K562 (cell line): ENCODE measurements around the gene HSD11B2. TPM values are rescaled to one million over a fixed set of nuclear protein-coding genes. Genes with fewer than 3 reads are reported as not detected.

Experiments used
- ATAC-seq: fragments of 200-7000 bp; cut with Tn5 transposase; 3 replicates; pipeline ENCODE4 v1.9.1; 2020; ENCODE audit warnings: moderate library complexity
- BruUV-seq: library from RNA; stranded (reverse); fragments of 400-500 nt; replicated peaks from 2 replicates; lab custom pipeline; 2021; lab: Mats Ljungman, UMichigan
- CTCF ChIA-PET: fragments of 300-600 bp; formaldehyde crosslinking; extraction: SDS; loops from one replicate; lab custom pipeline; 2021; ENCODE audit warnings: low intra/inter-chr PET ratio; lab: Yijun Ruan, JAX
- POLR2A ChIA-PET: fragments of 300-600, 350-650 bp; sonication (Branson Sonifier 250); formaldehyde crosslinking; extraction: SDS; loops from one replicate; lab custom pipeline; 2021; ENCODE audit warnings: antibody characterized with exemption, inconsistent platforms; lab: Yijun Ruan, JAX
- DNase-seq, 4 experiments: peaks; one replicate each; pipeline versions ENCODE4 v3.0.0 to v3.0.0-alpha.2; 2011 to 2018; ENCODE audit warnings: low spot score in 3 of 4, mixed read lengths in 3 of 4; ENCODE audit errors: extremely low read depth in 1 of 4
- FAIRE-seq: peaks from 2 replicates; lab custom pipeline; 2011; peaks lifted over from hg19 to GRCh38; lab: Jason Lieb, UNC
- H2AFZ ChIP-seq: 2 replicates; pipeline ENCODE4 v1.6.0; 2011; ENCODE audit warnings: low read depth, low read length, control low read depth, inconsistent platforms
- H3K27ac ChIP-seq: fragments of 200-600 bp; 3 replicates; pipeline ENCODE4 v1.8.0; 2011; ENCODE audit warnings: low read depth, mild to moderate bottlenecking, control low read depth, inconsistent platforms, low read length, moderate library complexity, mixed read lengths; ENCODE audit errors: extremely low read depth
- H3K27me3 ChIP-seq, 2 experiments: fragments of 300-600 bp in 1 of 2; 2 replicates in 1 of 2; 3 replicates in 1 of 2; pipeline versions ENCODE4 v1.6.0 to v1.8.0; 2011; ENCODE audit warnings: inconsistent platforms in 2 of 2, low read length in 2 of 2, mild to moderate bottlenecking in 1 of 2, mixed read lengths in 1 of 2, moderate library complexity in 1 of 2; ENCODE audit not compliant: control insufficient read depth in 2 of 2, insufficient read depth in 2 of 2
- H3K36me3 ChIP-seq: fragments of 300-600 bp; 3 replicates; pipeline ENCODE4 v1.8.0; 2011; ENCODE audit warnings: mild to moderate bottlenecking, low read length, inconsistent platforms; ENCODE audit not compliant: control insufficient read depth, insufficient read depth
- H3K4me1 ChIP-seq, 2 experiments: fragments of 200-600 bp in 1 of 2; replicated peaks in 1 of 2; 2 replicates in 1 of 2; 3 replicates in 1 of 2; pipeline versions ENCODE4 v1.5.1 to v1.8.0; 2011; ENCODE audit warnings: inconsistent platforms in 2 of 2, low read length in 2 of 2, mild to moderate bottlenecking in 1 of 2, mixed read lengths in 1 of 2, moderate library complexity in 1 of 2; ENCODE audit not compliant: control insufficient read depth in 2 of 2, insufficient read depth in 2 of 2
- H3K4me2 ChIP-seq: 2 replicates; pipeline ENCODE4 v1.6.1; 2011; ENCODE audit warnings: low read length, control low read depth, inconsistent platforms, mixed read lengths; ENCODE audit not compliant: insufficient read depth
- H3K4me3 ChIP-seq: fragments of 200-600 bp; sonication (generic), shearing (Covaris generic); 2 replicates; pipeline ENCODE4 v1.5.1; 2016; ENCODE audit warnings: control low read depth, inconsistent platforms
- H3K79me2 ChIP-seq: fragments of 200-600 bp; 3 replicates; pipeline ENCODE4 v1.8.0; 2011; ENCODE audit warnings: low read length, inconsistent platforms; ENCODE audit not compliant: control insufficient read depth, insufficient read depth
- H3K9ac ChIP-seq, 2 experiments: 2 replicates each; pipeline versions ENCODE4 v1.6.0 to v1.6.1; 2011; ENCODE audit warnings: low read depth in 2 of 2, low read length in 2 of 2, control low read depth in 1 of 2, inconsistent platforms in 1 of 2, mild to moderate bottlenecking in 1 of 2, mixed read lengths in 1 of 2; ENCODE audit not compliant: insufficient read depth in 1 of 2
- H3K9me1 ChIP-seq: one replicate; pipeline ENCODE4 v1.6.0; 2011; ENCODE audit warnings: inconsistent platforms, mild to moderate bottlenecking, low read length, moderate library complexity; ENCODE audit not compliant: control insufficient read depth, insufficient read depth
- H3K9me3 ChIP-seq: replicated peaks from 2 replicates; pipeline ENCODE4 v1.5.1; 2011; ENCODE audit warnings: low read depth, low read length, inconsistent platforms; ENCODE audit not compliant: control insufficient read depth, insufficient read depth
- H4K20me1 ChIP-seq: replicated peaks from 2 replicates; pipeline ENCODE4 v1.6.1; 2011; ENCODE audit warnings: low read length, inconsistent platforms, mixed read lengths; ENCODE audit not compliant: control insufficient read depth, insufficient read depth
- EHMT2 ChIP-seq: fragments of 450-650 bp; IDR thresholded peaks from 2 replicates; pipeline ENCODE4 v1.6.1; 2018; ENCODE audit warnings: antibody characterized with exemption
- FOXJ3 ChIP-seq: sonication (generic); formaldehyde crosslinking; IDR thresholded peaks from 2 replicates; pipeline ENCODE4 v1.4.0; 2020; ENCODE audit warnings: mild to moderate bottlenecking, missing genetic modification reagents
- GABPB1 ChIP-seq: sonication (generic); formaldehyde crosslinking; IDR thresholded peaks from 2 replicates; pipeline ENCODE4 v1.8.0; 2022; ENCODE audit warnings: mild to moderate bottlenecking, missing genetic modification reagents
- HDAC2 ChIP-seq: fragments of 450-650 bp; IDR thresholded peaks from 2 replicates; pipeline ENCODE4 v1.6.1; 2016; ENCODE audit warnings: mild to moderate bottlenecking
- NCOA2 ChIP-seq, 2 experiments: fragments of 450-650 bp; IDR thresholded peaks; 2 replicates each; pipeline ENCODE4 v1.6.1; 2018; ENCODE audit warnings: mild to moderate bottlenecking in 2 of 2, moderate library complexity in 1 of 2; ENCODE audit not compliant: partially characterized antibody in 2 of 2
- NCOA4 ChIP-seq: fragments of 450-650 bp; IDR thresholded peaks from 2 replicates; pipeline ENCODE4 v1.6.1; 2018; ENCODE audit warnings: mild to moderate bottlenecking; ENCODE audit not compliant: partially characterized antibody
- NR4A1 ChIP-seq, 2 experiments: fragments of 250-450 bp in 1 of 2; fragments of 450-650 bp in 1 of 2; sonication (Bioruptor Pico) in 1 of 2; IDR thresholded peaks; 2 replicates each; pipeline versions ENCODE4 v1.4.0 to v1.6.1; 2016 to 2020; ENCODE audit warnings: mild to moderate bottlenecking in 2 of 2, missing compliant biosample characterization in 1 of 2, missing genetic modification characterization in 1 of 2, moderate library complexity in 1 of 2
- RAD21 ChIP-seq, 2 experiments: fragments of 250-450 bp in 1 of 2; fragments of 450-650 bp in 1 of 2; sonication (Bioruptor Pico) in 1 of 2; formaldehyde crosslinking in 1 of 2; IDR thresholded peaks in 1 of 2; conservative IDR thresholded peaks in 1 of 2; 2 replicates each; pipeline versions ENCODE4 v1.4.0 to v1.8.0; 2020 to 2022; ENCODE audit warnings: mild to moderate bottlenecking in 2 of 2, moderate library complexity in 1 of 2
- TCF7 ChIP-seq: sonication (generic); IDR thresholded peaks from 2 replicates; pipeline ENCODE4 v1.6.1; 2016; ENCODE audit warnings: antibody characterized with exemption, borderline replicate concordance
- TFAP4 ChIP-seq: sonication (generic); formaldehyde crosslinking; IDR thresholded peaks from 2 replicates; pipeline ENCODE4 v1.8.0; 2022; ENCODE audit warnings: missing genetic modification reagents, mild to moderate bottlenecking, moderate library complexity, borderline replicate concordance
- ZNF311 ChIP-seq: fragments of 250-450 bp; sonication (Bioruptor Pico); IDR thresholded peaks from 2 replicates; pipeline ENCODE4 v1.4.0; 2020; ENCODE audit warnings: mild to moderate bottlenecking, moderate library complexity
- ZNF518B ChIP-seq: fragments of 250-450 bp; sonication (Bioruptor Pico); IDR thresholded peaks from 2 replicates; pipeline ENCODE4 v1.5.0; 2021; ENCODE audit warnings: mild to moderate bottlenecking, moderate library complexity
- WGBS: fragments of 100-300 bp; shearing (Covaris generic); methylation state at CpG from one replicate; pipeline ENCODE4 v1.1.6; 2016; ENCODE audit warnings: low coverage, mixed read lengths; ENCODE audit not compliant: insufficient coverage; ENCODE audit errors: missing lambda C conversion rate; 5-methylcytosine and 5-hydroxymethylcytosine counted together
- in situ Hi-C: fragments of 300-500 bp; cut with MboI; formaldehyde crosslinking; loops from 4 replicates; pipeline ENCODE4 v1.15.0; 2018; ENCODE audit warnings: inconsistent platforms, mixed read lengths
- intact Hi-C: fragments of 100-400 bp; cut with micrococcal nuclease; formaldehyde crosslinking; loops from 2 replicates; pipeline ENCODE4 v1.14.2; 2022
- polyA plus RNA-seq, 8 experiments: library from polyadenylated mRNA; depleted of rRNA in 4 of 8; stranded (reverse) in 5 of 8; unstranded in 3 of 8; fragments of >200 nt; fragmentation: Nextera tagmentation in 2 of 8; fragmentation: Illumina TruSeq in 1 of 8; extraction: Ambion mirVana in 2 of 8; extraction: Trizol in 1 of 8; gene quantifications; 2 replicates each; pipeline versions ENCODE4 v1.2.1 to v1.2.3, GENCODE V29; 2011 to 2014; ENCODE audit warnings: inconsistent platforms in 1 of 8, missing spikeins in 1 of 8
- total RNA-seq, 7 experiments: library from RNA; depleted of rRNA in 6 of 7; stranded (reverse); fragments of >200 nt in 6 of 7; fragmentation: Illumina TruSeq in 2 of 7; extraction: Trizol in 2 of 7; gene quantifications; 2 replicates each; pipeline versions ENCODE4 v1.2.1 to v1.2.3, GENCODE V29; 2011 to 2021; ENCODE audit warnings: low replicate concordance in 1 of 7

Gene HSD11B2
- total and polyA plus RNA-seq, 9 of the 15 experiments (the other 6 are each of a cell fraction or from before 2014, with no cell fraction given), result 0.08 to 2.0 (median 0.79) TPM

- peaks cover 19 to 61% of the 10 kb centered on the region in 2 experiments for H3K4me1 ChIP-seq
- ATAC-seq (no peak; the same call in 2 of the 3 replicates), DNase-seq (no peak), FAIRE-seq (no peak)
- no peaks in the 10 kb centered on the region for H3K9me1 ChIP-seq
- no peaks in the 10 kb centered on the region for H3K36me3 ChIP-seq
- no peak overlapping the region for H2AFZ ChIP-seq
- POLR2A ChIA-PET, result interaction anchor here (0.6 to 1.6 kb wide), 2 partner anchors 23 to 139 kb away, joined by 3 to 4 read pairs; no protein-coding TSS in a partner anchor
- WGBS, result 38% methylated on average over 19 of the region's 19 CpGs
- no peak overlapping the region for H3K27ac ChIP-seq
- intact Hi-C loops, result loop anchor here (5.0 to 10.0 kb wide), 3 partner anchors 55 to 385 kb away; no protein-coding TSS in a partner anchor
- no peaks in the 10 kb centered on the region for H4K20me1 ChIP-seq
- no peak overlapping the region; a peak in 1 of 4 replicates for H3K9ac ChIP-seq
- H3K4me2 ChIP-seq, result no peak overlapping the region
- in situ Hi-C loops, result loop anchor here (25.0 kb wide), 1 partner anchor 438 kb away; the partner anchor contains the start of gene CES3
- CTCF ChIA-PET, result interaction anchor here (1.3 to 2.5 kb wide), 3 partner anchors 27 to 139 kb away, joined by 3 to 9 read pairs (median 9); partner anchors contain the start of gene PLEKHG4
- no peak overlapping the region for H3K4me3 ChIP-seq
- H3K9me3 ChIP-seq, result no peaks in the 10 kb centered on the region
- H3K27me3 ChIP-seq, result peaks cover 2 to 13% of the 10 kb centered on the region in 2 experiments; a peak in 2 of 5 replicates
- no peaks in the 10 kb centered on the region for H3K79me2 ChIP-seq
- TF ChIP-seq ZNF311, result no peak
- TF ChIP-seq NCOA4, result no peak
- TF ChIP-seq TCF7, result no peak
- TF ChIP-seq GABPB1 (CRISPR knock-in tag), result 0 out of 2 replicates have a peak, but pooled peaks have one; percentile 13
- no peak for TF ChIP-seq ZNF518B
- TF ChIP-seq FOXJ3 (CRISPR knock-in tag), result no peak
- no peak for TF ChIP-seq HDAC2
- TF ChIP-seq TFAP4 (CRISPR knock-in tag), result 0 out of 2 replicates have a peak, but pooled peaks have one; percentile 12
- no peak for TF ChIP-seq EHMT2
- no peak for TF ChIP-seq NR4A1 (CRISPR knock-in tag; IDR thresholded peaks at IDR 0.05)
- TF ChIP-seq NR4A1 (tag; IDR thresholded peaks at IDR 0.05), result no peak
- TF ChIP-seq RAD21 (CRISPR knock-in tag; conservative IDR thresholded peaks at IDR 0.05 in 1 of 2, IDR thresholded peaks at IDR 0.05 in 1 of 2), result no peak
- no peak for TF ChIP-seq NCOA2 (IDR thresholded peaks at IDR 0.05; ENCODE audit: partially characterized antibody in 2 of 2)
- no TSS peak for BruUV-seq
These were observed 30.9 kb upstream of the HSD11B2 start for GRCh38 chr16:67399749-67400704.
